ENCODE data around the gene PCP2.

PCP2 gene

GRCh38 chr19:7596211-7596937 lies 37.1 kb downstream of the PCP2 start:
- no peak for DNase-seq

- peak; percentile 14 for DNase-seq
Observed at GRCh38 chr19:7595466-7596133, 37.9 kb downstream of the PCP2 start, which contains the start of gene CAMSAP3. Gene CAMSAP3, plus strand, starts transcription at chr19:7595863. Its CDS starts 140 bp downstream, at chr19:7596003.

- no peak for DNase-seq
Observed at GRCh38 chr19:7590256-7590655, 43.3 kb downstream of the PCP2 start.

GRCh38 chr19:7589822-7590221 lies 43.7 kb downstream of the PCP2 start:
- DNase-seq: no peak

GRCh38 chr19:7582446-7582845 lies 51.1 kb downstream of the PCP2 start:
- no peak for DNase-seq

Data from activated T-cell treated with anti-CD3 and anti-CD28 coated beads for 4 hours (primary cell).